ENCODE measurements around the gene KERA.
A peak's percentile ranks its signal among the peaks of the same experiment; 100 is the strongest.

KERA gene

DNA sequence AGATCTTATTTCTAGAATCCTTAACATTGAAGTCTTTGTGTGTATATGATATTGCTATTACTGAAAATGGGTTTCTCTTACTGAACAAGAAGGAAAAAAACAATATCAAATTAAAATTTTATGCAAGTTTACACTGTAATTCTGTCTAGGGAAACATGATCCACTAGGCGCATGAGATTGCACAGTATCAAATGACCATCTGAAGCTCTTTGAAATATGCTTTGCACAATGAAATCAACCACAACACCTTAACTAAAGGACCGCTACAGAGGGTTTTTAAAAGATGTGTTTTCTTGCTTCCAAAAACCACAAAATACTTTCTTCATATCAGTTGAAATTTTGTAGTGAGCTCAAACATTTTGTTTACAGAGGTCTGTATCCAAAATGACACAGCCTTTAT, 15.1 kb upstream of the KERA start:
- peak in 1 of 2 experiments; percentile 15 for DNase-seq

DNA sequence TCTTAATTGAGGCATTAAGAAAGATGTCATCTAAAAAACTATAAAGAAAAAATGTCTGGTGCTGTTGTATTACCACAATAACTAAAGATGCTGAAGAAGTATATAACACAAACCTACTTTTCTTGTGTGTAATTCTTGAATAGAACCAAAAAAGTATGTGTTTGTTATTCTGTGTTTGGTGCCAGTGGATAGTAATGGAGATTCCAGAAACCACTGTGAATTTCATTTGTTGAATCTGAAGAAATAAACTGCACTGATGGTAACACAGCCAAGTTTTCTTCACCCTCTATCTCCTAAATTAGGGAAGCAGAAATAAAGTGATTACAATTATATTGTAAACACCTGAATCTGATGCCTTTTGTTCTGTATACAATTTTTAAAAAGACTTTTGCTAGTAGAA, 13.1 kb upstream of the KERA start:
- no peak for DNase-seq

DNA sequence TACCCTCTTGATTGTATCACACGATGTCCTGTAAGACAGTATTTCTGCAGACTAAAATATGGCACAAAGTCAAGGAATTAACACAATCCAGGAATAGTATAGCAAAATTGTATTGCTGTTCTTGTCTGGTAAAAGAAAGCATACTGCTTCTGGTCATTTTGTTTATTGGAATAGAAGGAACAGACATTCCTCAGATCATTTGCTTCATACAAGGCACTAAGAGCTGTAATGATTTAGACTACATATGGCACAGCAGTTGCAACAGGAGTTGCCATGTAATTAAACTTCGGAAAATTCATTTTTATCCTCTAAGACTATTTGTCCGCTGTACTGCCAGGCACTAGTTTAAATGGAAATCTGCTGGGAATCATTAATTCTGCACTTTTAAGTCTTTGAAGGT, 7.6 kb upstream of the KERA start:
- no peak for DNase-seq

GRCh38 chr12:91064640-91065039, 6.8 kb upstream of the KERA start:
- DNase-seq = no peak

DNA sequence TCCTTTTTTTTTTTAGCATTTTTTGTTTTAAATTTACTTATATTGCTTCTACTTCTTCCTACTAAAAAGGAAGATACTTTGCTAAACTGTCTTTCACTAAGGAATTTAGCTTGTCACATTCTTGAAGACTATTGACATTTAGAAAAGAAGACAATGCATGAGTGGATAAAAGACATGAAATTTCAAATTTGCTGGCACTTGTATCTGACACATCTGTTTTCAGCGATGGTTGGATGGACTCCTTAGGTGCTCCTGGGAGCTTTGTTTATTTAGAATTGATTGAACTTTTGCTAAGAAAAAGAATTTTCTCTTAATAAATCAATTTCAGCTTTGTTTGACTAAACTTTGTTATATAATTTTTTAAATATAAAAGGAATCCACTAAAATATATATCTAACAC, 3.3 kb upstream of the KERA start:
- no peak for DNase-seq

GRCh38 chr12:91059211-91059610, 1.4 kb upstream of the KERA start:
- DNase-seq = no peak

- DNase-seq = no peak
Observed at GRCh38 chr12:91058786-91059185, 962 bp upstream of the KERA start.

- no peak for DNase-seq
Observed at GRCh38 chr12:91056488-91056887, 1.3 kb downstream of the KERA start.

DNA sequence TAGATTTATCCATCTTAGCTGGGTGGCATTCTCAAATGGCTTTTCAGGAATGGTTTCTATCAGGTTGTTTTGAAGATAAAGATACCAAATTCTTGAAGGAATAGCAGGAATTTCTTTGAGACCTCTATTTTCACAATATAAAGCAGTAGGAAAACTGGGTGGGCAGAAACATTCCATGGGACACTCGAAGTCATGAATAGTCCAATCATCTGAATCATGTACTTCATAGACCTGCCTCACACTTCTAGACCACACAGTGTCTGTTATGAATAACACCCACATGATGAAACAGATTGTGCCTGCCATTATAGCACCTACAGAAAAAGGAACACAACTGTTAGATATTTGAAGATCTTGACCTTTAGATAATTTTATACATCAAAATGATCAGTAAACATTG, 1.8 kb downstream of the KERA start:
- no peak for DNase-seq

DNA sequence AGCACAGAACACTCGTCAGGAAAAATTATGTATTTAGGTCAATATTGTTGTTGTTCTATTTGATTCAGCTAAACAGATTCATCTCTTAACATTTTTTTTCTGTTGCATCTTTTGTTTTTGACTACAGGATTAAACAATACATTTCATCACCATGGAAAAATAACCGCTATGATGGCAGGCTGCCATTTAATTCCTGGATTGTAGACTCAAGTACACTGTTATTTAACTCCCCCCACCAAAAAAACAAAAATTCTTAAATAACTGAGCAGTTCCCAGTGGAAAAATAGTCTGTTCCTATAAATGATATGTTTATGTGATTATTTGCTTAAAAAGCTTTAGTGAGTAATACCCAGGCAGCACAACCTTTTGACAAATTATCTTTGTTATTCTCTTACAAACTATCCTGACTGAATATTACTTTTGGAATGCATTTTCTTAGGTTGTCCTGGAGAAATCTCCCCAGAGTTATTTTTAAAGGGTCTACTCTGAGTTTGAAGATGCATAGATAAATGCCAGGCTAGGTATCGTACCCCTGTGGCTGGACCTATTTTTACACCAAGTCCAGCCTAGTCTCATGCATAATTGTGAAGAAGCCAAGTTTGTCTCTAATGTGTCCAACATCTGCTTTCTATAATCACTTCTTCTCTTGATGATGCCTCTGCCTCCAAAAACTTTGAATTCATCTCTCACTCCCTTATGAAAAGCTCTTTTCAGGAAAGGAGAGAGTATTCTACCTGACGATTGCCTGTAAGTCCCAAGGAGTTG, 3.7 kb downstream of the KERA start:
- DNase-seq = peak in 1 of 2 experiments; percentile 1

- no peak for DNase-seq
Observed at GRCh38 chr12:91052026-91052425, 5.8 kb downstream of the KERA start.

DNA sequence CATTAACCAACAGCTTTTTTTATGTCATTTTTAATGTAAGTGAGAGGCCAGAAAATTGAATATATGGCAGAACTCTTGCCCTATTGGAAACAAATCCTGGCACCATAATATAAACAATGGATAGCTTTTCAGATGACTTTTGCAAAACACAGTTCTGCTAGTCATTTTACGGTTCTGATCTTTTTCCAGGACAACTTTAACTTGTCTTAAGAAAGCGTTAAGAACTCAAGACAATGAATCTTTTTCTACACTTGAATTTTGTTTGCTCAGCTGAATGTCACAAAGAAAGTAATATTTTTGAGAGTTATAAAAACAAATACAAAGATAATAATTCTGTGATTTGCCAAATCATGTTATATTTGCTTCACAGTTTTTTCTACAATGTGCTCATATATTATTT, 13.2 kb downstream of the KERA start:
- DNase-seq = no peak

- no peak for DNase-seq
Observed at GRCh38 chr12:91043408-91043807, 14.4 kb downstream of the KERA start.

GRCh38 chr12:91040096-91040755, 17.6 kb downstream of the KERA start:
- peak in 1 of 2 experiments; percentile 4 for DNase-seq

DNA sequence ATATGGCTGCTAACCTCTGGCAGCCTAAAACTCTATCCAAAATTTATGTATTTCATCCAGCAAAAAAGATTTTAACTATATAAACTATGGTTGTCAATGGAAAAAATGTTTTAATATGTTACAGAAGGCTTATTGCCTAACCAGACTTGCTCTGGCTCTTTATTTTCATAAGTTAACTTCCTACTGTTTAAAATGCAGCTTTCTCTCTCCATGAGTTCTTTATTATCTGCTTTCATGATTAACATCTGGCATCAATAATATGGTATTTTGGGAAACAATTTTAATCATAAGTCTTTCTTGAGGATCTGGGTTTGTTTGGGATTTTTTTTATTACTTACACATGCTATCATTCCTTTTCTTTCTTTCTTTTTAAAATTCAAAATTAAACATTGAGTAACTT, 20.5 kb downstream of the KERA start:
- no peak for DNase-seq

- DNase-seq = no peak
Observed at GRCh38 chr12:91033251-91033650, 24.6 kb downstream of the KERA start.

DNA sequence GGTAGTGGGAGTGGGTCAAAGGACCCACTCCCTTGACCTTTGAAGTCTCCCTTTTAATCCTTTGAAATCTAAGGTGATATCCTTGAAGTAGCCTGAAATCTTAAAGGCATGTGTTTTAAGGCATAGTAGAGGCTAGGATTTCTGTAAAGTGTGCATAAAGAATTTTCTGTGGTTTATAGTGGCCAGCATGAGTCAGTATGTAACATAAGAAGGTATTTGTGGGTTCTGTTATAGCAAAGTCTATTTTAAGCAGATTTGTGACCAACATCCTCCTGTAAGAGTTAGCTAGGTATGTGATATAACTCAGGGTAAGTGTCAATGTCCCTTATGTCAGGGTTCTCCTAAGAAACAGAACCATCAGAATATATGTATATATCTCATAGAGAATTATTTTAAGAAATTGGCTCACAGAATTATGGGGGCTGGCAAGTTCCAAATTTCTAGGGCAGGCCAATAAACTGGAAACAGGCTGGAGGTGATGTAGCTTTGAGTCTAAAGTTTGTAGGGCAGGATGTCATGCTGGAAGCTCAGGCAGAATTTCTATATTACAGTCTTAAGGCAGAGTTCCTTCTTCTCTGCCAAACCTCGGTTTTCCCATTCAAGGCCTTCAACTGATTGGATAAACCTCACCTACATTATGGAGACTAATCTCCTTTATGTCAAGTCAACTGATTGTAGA, 34.4 kb downstream of the KERA start:
- DNase-seq = no peak

DNA sequence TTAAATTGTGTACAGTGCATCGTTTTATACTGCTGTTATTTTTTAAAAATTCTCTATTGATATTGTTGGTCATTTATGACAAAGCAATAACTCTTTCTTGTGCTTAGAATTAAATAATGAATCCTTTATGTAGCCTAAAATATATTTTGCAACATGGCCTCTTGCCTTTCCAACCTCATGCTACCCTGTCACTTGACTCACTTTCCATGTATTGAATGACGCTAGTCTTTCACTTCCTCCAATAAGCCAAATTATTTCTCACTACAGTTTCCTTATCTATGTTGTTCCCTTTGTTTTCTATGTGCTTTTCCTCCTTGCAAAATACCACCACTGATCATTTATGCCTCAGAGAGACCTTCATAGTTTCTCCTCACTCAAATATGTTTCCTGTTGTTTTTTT, 36.7 kb downstream of the KERA start:
- DNase-seq = no peak

DNA sequence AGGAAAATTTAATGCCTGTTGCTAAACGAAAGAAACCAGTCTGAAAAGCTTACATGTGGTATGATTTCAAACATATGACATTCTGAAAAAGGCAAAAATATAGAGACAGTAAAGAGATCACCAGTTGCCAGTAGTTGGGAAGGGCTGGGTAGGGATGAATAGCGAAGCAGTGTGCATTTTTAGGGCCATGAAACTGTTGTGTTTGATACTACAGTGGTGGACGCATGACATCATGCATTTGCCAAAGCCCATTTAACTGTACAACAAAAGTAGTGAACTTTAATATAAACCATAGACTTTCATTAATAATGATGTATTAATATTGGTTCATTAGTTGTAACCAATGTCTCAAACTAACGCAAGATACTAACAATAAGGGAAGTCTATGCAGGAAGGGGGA, 38.4 kb downstream of the KERA start:
- DNase-seq = no peak

DNA sequence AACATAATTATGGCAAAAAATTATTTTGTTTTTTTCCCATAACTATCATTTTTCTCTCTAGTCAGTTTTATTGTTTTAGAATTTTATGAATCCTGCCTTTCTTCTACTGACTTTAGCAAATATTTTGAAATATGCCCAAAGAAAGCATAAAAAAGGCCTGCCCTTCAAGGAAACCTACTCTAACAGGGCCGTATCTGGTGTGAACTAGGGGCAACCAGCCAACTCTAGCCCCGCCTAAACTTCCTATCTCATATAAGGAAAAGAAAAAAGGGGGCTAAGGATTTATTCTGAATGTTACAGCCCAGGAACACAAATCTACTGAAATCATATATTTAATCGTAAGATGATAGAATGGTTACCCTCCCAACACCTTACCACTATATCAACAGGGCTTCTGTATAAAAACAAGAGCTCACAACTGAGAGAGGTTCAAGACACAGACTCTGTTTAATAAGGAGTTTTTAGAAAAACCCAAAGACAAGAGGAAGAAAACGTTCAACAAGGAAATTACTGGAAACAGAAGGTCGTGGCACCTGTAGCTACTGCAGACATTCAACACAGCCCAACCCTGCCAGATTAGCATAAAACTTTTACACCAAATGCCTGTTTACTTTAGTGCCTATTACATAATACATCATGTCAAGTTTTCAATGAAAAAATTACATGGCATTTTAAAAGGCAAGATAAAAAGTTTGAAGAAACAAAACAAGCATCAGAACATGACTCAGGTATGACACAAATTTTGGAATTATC, 40.1 kb downstream of the KERA start:
- DNase-seq = no peak

DNA sequence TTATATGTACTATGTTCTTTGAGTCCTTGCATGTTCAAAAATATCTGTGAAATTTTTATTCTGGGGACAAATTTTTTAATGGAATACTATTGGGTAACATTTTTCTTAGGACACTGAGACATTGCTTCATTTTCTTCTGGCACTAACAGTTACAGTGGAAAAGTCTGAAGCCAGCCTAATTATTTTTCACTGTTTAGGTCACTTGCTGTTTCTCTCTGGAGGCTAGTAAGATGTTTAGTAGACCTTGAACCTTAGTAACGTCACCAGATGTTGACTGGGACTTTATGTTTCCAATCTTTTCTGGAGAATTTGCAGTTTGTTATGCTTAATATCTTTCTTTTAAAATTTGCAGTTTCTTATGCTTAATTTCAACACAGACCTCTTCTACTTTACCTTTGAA, 40.8 kb downstream of the KERA start:
- DNase-seq = no peak

DNA sequence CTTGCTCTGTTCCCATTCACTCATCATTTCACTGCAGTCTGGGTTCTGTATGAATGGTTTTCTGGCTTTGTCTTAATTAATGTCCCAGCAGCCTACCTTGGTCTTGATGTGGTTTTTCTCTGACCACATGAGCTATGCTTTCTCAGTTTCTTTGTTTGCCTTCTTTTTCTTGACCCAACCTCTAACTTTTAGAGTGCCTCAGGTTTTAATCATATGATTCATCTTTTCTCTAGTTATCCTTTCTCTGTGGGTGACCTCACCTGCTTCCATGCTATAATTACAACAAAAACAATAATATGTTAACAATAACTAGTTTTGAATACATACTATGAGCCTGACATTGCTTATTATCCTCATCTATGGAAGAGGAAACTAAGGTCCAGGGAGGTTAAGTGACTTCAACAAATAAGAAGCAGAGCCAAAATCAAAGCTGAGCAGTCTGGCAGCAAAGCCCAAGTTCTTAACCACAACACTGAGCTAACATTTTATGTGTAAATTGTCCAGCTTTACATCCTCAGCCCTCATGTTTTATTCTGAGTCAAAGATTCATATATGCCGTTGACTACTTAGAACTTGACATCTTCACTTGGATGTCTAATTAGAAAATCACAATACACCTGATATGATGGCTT, 48.4 kb downstream of the KERA start:
- DNase-seq = no peak

Measured in NCI-H2081 (cell line).